Loucy (cell line): ENCODE results near the gene SLC22A15.

ENCODE experiments used
- EZH2phosphoT487 ChIP-seq: fragments of 200-600 bp; IDR thresholded peaks from 2 replicates; pipeline ENCODE4 v1.6.1; 2018; ENCODE audit warnings: antibody characterized with exemption, mild to moderate bottlenecking, moderate library complexity, borderline replicate concordance
- TF ChIP-seq, protein P1 (sequence below): fragments of 200-600 bp; sonication (generic); conservative IDR thresholded peaks from 2 replicates; pipeline ENCODE4 v1.5.1; 2014; ENCODE audit warnings: mild to moderate bottlenecking, antibody characterized with exemption, low read length

DNA sequence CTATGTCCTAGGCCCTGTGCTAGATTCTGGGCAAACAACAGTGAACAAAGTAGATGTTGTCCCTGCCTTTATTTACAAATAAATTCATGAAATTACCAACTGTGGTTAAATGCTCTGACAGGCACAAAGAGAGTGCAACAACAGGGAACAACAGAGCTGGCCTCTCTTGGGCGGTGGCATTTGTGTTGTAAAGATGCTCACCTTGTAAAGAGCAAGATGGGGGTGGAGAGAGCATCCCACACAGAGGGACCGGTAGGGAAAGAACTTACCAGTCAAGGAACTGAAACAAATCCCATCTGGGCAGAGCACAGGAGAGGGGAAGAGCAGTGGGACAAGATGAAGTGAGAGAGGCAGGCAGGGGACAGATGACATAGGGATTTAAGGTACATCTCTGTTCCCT, 21.6 kb upstream of the SLC22A15 start:
- TF ChIP-seq, protein P1, sequence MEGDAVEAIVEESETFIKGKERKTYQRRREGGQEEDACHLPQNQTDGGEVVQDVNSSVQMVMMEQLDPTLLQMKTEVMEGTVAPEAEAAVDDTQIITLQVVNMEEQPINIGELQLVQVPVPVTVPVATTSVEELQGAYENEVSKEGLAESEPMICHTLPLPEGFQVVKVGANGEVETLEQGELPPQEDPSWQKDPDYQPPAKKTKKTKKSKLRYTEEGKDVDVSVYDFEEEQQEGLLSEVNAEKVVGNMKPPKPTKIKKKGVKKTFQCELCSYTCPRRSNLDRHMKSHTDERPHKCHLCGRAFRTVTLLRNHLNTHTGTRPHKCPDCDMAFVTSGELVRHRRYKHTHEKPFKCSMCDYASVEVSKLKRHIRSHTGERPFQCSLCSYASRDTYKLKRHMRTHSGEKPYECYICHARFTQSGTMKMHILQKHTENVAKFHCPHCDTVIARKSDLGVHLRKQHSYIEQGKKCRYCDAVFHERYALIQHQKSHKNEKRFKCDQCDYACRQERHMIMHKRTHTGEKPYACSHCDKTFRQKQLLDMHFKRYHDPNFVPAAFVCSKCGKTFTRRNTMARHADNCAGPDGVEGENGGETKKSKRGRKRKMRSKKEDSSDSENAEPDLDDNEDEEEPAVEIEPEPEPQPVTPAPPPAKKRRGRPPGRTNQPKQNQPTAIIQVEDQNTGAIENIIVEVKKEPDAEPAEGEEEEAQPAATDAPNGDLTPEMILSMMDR: no peak
- TF ChIP-seq EZH2phosphoT487: no peak
